ENCODE measurements around the gene TRAM2.

Gene TRAM2

GRCh38 chr6:52572536-52572935 is 4.3 kb downstream of the TRAM2 start:
- no peak for TF ChIP-seq EP300 (IDR thresholded peaks at IDR 0.05; ENCODE audit: borderline replicate concordance)
- TF ChIP-seq, protein P1, sequence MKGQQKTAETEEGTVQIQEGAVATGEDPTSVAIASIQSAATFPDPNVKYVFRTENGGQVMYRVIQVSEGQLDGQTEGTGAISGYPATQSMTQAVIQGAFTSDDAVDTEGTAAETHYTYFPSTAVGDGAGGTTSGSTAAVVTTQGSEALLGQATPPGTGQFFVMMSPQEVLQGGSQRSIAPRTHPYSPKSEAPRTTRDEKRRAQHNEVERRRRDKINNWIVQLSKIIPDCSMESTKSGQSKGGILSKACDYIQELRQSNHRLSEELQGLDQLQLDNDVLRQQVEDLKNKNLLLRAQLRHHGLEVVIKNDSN (IDR thresholded peaks at IDR 0.05) = no peak
- no peak for TF ChIP-seq TEAD4 (IDR thresholded peaks at IDR 0.05)
- TF ChIP-seq CREB1 (IDR thresholded peaks at IDR 0.05; ENCODE audit: low read depth) = no peak
- no peak for TF ChIP-seq ZBTB7A (IDR thresholded peaks at IDR 0.05; ENCODE audit: low read depth)
- no peak for TF ChIP-seq EGR1 (IDR thresholded peaks at IDR 0.05)
- no peak for TF ChIP-seq CEBPB (IDR thresholded peaks at IDR 0.05)
- no peak for TF ChIP-seq MAX (IDR thresholded peaks at IDR 0.05)
- no peak for TF ChIP-seq YY1 (IDR thresholded peaks at IDR 0.05; ENCODE audit: low read depth)
- no peak for TF ChIP-seq TAF1 (IDR thresholded peaks at IDR 0.05; ENCODE audit: low read depth)
- TF ChIP-seq FOXM1 (IDR thresholded peaks at IDR 0.05; ENCODE audit: borderline replicate concordance, low read depth) = no peak
- TF ChIP-seq, protein P2, sequence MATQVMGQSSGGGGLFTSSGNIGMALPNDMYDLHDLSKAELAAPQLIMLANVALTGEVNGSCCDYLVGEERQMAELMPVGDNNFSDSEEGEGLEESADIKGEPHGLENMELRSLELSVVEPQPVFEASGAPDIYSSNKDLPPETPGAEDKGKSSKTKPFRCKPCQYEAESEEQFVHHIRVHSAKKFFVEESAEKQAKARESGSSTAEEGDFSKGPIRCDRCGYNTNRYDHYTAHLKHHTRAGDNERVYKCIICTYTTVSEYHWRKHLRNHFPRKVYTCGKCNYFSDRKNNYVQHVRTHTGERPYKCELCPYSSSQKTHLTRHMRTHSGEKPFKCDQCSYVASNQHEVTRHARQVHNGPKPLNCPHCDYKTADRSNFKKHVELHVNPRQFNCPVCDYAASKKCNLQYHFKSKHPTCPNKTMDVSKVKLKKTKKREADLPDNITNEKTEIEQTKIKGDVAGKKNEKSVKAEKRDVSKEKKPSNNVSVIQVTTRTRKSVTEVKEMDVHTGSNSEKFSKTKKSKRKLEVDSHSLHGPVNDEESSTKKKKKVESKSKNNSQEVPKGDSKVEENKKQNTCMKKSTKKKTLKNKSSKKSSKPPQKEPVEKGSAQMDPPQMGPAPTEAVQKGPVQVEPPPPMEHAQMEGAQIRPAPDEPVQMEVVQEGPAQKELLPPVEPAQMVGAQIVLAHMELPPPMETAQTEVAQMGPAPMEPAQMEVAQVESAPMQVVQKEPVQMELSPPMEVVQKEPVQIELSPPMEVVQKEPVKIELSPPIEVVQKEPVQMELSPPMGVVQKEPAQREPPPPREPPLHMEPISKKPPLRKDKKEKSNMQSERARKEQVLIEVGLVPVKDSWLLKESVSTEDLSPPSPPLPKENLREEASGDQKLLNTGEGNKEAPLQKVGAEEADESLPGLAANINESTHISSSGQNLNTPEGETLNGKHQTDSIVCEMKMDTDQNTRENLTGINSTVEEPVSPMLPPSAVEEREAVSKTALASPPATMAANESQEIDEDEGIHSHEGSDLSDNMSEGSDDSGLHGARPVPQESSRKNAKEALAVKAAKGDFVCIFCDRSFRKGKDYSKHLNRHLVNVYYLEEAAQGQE (IDR thresholded peaks at IDR 0.05; ENCODE audit: low read depth) = no peak

GRCh38 chr6:52571099-52571755 is 5.6 kb downstream of the TRAM2 start:
- no peak for TF ChIP-seq CREB1 (IDR thresholded peaks at IDR 0.05; ENCODE audit: low read depth)
- no peak for TF ChIP-seq EGR1 (IDR thresholded peaks at IDR 0.05)
- no peak for TF ChIP-seq ZBTB7A (IDR thresholded peaks at IDR 0.05; ENCODE audit: low read depth)
- no peak for TF ChIP-seq NFIC (IDR thresholded peaks at IDR 0.05)
- TF ChIP-seq YY1 (IDR thresholded peaks at IDR 0.05; ENCODE audit: low read depth) = no peak
- no peak for TF ChIP-seq TCF12 (IDR thresholded peaks at IDR 0.05; ENCODE audit: low read depth)
- TF ChIP-seq MAX (IDR thresholded peaks at IDR 0.05) = no peak
- TF ChIP-seq, protein P1 (IDR thresholded peaks at IDR 0.05) = no peak
- TF ChIP-seq, protein P2 (IDR thresholded peaks at IDR 0.05; ENCODE audit: low read depth) = no peak

DNA sequence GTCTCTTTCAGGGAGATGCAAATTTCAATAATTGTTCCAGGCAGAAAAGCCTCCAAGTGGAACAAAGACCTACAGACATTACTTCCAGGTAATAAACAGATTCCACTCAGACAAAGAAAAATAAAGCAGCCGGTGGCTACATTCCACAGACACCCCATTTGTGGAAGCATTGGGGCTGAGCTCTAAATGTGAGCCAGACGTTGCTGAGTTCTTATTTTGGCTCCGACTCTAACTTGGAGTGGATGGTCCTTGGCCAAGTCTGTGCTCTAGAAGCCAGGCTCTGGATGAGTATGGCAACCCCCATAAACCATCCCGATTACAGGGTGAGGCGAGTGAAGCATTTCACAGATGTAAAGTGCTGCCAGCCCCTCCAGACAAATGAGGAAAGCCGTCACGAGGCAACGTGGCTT is 6.6 kb downstream of the TRAM2 start:
- TF ChIP-seq FOXM1 (IDR thresholded peaks at IDR 0.05; ENCODE audit: borderline replicate concordance, low read depth) = no peak

DNA sequence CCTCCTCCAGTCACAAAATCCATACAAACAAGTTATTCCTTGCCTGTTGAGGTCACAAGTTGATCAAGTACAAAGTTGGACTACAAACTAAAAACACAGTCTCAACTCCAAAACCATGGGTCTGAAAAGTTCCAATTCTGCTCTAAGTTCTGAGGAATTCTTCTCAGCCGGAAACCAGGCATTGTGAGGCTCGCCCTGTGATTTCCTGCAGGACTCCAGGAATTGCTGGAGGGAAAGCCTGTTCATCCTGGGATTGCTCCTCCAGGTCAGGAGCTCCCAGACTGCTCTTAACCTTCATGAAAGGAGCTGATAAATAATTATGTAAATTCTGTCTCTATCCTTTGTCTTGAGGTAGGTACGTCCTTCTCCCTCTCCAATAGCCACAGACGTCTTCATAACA is 8.5 kb downstream of the TRAM2 start:
- TF ChIP-seq EGR1 (IDR thresholded peaks at IDR 0.05) = no peak
- no peak for TF ChIP-seq FOXM1 (IDR thresholded peaks at IDR 0.05; ENCODE audit: borderline replicate concordance, low read depth)
- no peak for TF ChIP-seq ZBTB7A (IDR thresholded peaks at IDR 0.05; ENCODE audit: low read depth)
- TF ChIP-seq YY1 (IDR thresholded peaks at IDR 0.05; ENCODE audit: low read depth) = no peak
- no peak for TF ChIP-seq TAF1 (IDR thresholded peaks at IDR 0.05; ENCODE audit: low read depth)
- TF ChIP-seq MAX (IDR thresholded peaks at IDR 0.05) = no peak
- no peak for TF ChIP-seq EP300 (IDR thresholded peaks at IDR 0.05; ENCODE audit: borderline replicate concordance)
- no peak for TF ChIP-seq TCF12 (IDR thresholded peaks at IDR 0.05; ENCODE audit: low read depth)
- no peak for TF ChIP-seq TEAD4 (IDR thresholded peaks at IDR 0.05)
- TF ChIP-seq CEBPB (IDR thresholded peaks at IDR 0.05) = no peak
- no peak for TF ChIP-seq CREB1 (IDR thresholded peaks at IDR 0.05; ENCODE audit: low read depth)

GRCh38 chr6:52566853-52567279 is 10.0 kb downstream of the TRAM2 start:
- TF ChIP-seq, protein P1 (IDR thresholded peaks at IDR 0.05) = no peak
- TF ChIP-seq TEAD4 (IDR thresholded peaks at IDR 0.05) (no peak), TCF12 (IDR thresholded peaks at IDR 0.05; ENCODE audit: low read depth) (no peak), MAX (IDR thresholded peaks at IDR 0.05) (no peak), EP300 (IDR thresholded peaks at IDR 0.05; ENCODE audit: borderline replicate concordance) (no peak), ZBTB7A (IDR thresholded peaks at IDR 0.05; ENCODE audit: low read depth) (no peak), FOXM1 (IDR thresholded peaks at IDR 0.05; ENCODE audit: borderline replicate concordance, low read depth) (no peak)
- TF ChIP-seq, protein P2 (IDR thresholded peaks at IDR 0.05; ENCODE audit: low read depth) = no peak

Data from Ishikawa (cell line).